BJ (cell line): ENCODE results near the gene FAM20A. TPM values are rescaled to one million over a fixed set of nuclear protein-coding genes. Genes with fewer than 3 reads are reported as not detected.

Source experiments
- CTCF ChIA-PET: fragments of 350-600 bp; formaldehyde crosslinking; extraction: SDS; loops from one replicate; lab custom pipeline; 2021; ENCODE audit warnings: antibody characterized with exemption, inconsistent platforms; lab: Yijun Ruan, JAX
- POLR2A ChIA-PET: fragments of 300-600 bp; sonication (Branson Sonifier 250); formaldehyde crosslinking; extraction: SDS; loops from one replicate; lab custom pipeline; 2021; ENCODE audit warnings: antibody characterized with exemption; lab: Charles Lee
- DNase-seq: peaks from one replicate; pipeline ENCODE4 v3.0.0-alpha.2; 2011; ENCODE audit warnings: low read depth
- H3K27me3 ChIP-seq: 2 replicates; pipeline ENCODE4 v1.6.0; 2011; ENCODE audit warnings: low read length; ENCODE audit not compliant: control insufficient read depth, insufficient read depth
- H3K36me3 ChIP-seq: 2 replicates; pipeline ENCODE4 v1.5.1; 2011; ENCODE audit warnings: low read length; ENCODE audit not compliant: control insufficient read depth, insufficient read depth
- H3K4me3 ChIP-seq: 2 replicates; pipeline ENCODE4 v1.5.1; 2011; ENCODE audit warnings: low read depth, mild to moderate bottlenecking, control low read depth, low read length
- polyA plus RNA-seq: library from polyadenylated mRNA; depleted of rRNA; stranded (reverse); fragments of >200 nt; gene quantifications from 2 replicates; pipeline ENCODE4 v1.2.3, GENCODE V29; 2011
- TF ChIP-seq, protein P1 (sequence below): IDR thresholded peaks from 2 replicates; pipeline ENCODE4 v1.5.1; 2011; ENCODE audit warnings: low read depth, mild to moderate bottlenecking, control low read depth, inconsistent platforms, low read length, moderate library complexity; ENCODE audit not compliant: insufficient read depth

FAM20A gene
- polyA plus RNA-seq, 1 experiment = 24.1 TPM

- Histone ChIP-seq H3K27me3 (no peaks in the 10 kb centered on the region), H3K36me3 (peaks cover 25% of the 10 kb centered on the region), H3K4me3 (no peak overlapping the region)
- TF ChIP-seq, protein P1, sequence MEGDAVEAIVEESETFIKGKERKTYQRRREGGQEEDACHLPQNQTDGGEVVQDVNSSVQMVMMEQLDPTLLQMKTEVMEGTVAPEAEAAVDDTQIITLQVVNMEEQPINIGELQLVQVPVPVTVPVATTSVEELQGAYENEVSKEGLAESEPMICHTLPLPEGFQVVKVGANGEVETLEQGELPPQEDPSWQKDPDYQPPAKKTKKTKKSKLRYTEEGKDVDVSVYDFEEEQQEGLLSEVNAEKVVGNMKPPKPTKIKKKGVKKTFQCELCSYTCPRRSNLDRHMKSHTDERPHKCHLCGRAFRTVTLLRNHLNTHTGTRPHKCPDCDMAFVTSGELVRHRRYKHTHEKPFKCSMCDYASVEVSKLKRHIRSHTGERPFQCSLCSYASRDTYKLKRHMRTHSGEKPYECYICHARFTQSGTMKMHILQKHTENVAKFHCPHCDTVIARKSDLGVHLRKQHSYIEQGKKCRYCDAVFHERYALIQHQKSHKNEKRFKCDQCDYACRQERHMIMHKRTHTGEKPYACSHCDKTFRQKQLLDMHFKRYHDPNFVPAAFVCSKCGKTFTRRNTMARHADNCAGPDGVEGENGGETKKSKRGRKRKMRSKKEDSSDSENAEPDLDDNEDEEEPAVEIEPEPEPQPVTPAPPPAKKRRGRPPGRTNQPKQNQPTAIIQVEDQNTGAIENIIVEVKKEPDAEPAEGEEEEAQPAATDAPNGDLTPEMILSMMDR = peak; percentile 51
- CTCF ChIA-PET = interaction anchor here (1.0 to 1.7 kb wide), 17 partner anchors 11 to 237 kb away, joined by 3 to 18 read pairs (median 5); partner anchors contain the start of gene FAM20A
- POLR2A ChIA-PET = no interaction called here
- peak; percentile 21 for DNase-seq
These were observed 67.1 kb downstream of the FAM20A start for GRCh38 chr17:68533887-68534694.

GRCh38 chr17:68532826-68533225 lies 68.3 kb downstream of the FAM20A start:
- CTCF ChIA-PET = interaction anchor here (0.5 to 3.8 kb wide), 11 partner anchors 9 to 239 kb away, joined by 3 to 13 read pairs (median 5); no protein-coding TSS in a partner anchor
- POLR2A ChIA-PET = no interaction called here
- no peak for DNase-seq
- H3K36me3 ChIP-seq = peaks cover 21% of the 10 kb centered on the region
- no peak overlapping the region for H3K4me3 ChIP-seq
- TF ChIP-seq, protein P1 = no peak
- no peaks in the 10 kb centered on the region for H3K27me3 ChIP-seq

GRCh38 chr17:68531252-68531651 lies 69.9 kb downstream of the FAM20A start:
- TF ChIP-seq, protein P1 = no peak
- peaks cover 12% of the 10 kb centered on the region for H3K36me3 ChIP-seq
- ChIA-PET CTCF (interaction anchor here (3.8 kb wide), 1 partner anchor 83 kb away, joined by 13 read pairs; no protein-coding TSS in a partner anchor), POLR2A (no interaction called here)
- no peaks in the 10 kb centered on the region for H3K27me3 ChIP-seq
- no peak for DNase-seq
- no peak overlapping the region for H3K4me3 ChIP-seq

DNA sequence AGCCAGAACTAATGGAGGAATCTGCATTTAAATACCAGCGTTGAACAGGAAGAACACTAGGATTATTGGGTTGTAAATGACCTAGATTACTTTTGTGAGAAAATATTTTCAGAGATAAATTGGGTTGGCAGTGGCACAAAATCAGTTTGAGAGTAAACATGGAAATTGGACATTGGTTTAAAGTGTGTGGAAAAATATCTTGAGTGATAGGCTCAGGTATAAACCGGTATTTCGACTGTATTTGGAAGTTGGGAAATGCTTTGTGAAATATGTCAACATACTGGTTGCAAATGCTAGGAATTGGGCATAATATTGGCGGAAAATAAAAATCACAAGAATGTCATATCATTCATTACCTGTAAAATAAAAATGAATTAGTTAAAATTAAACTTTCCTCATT lies 73.9 kb downstream of the FAM20A start:
- Histone ChIP-seq H3K27me3 (no peaks in the 10 kb centered on the region), H3K4me3 (no peak overlapping the region), H3K36me3 (peaks cover 8% of the 10 kb centered on the region)
- ChIA-PET CTCF (no interaction called here), POLR2A (no interaction called here)
- no peak for DNase-seq
- TF ChIP-seq, protein P1 = no peak

- H3K4me3 ChIP-seq = no peak overlapping the region
- CTCF ChIA-PET = interaction anchor here (0.8 to 1.8 kb wide), 3 partner anchors 13 to 87 kb away, joined by 4 to 5 read pairs (median 4); partner anchors contain the start of gene PRKAR1A
- H3K27me3 ChIP-seq = no peaks in the 10 kb centered on the region
- no peak for DNase-seq
- peaks cover 8% of the 10 kb centered on the region for H3K36me3 ChIP-seq
- TF ChIP-seq, protein P1 = no peak
- POLR2A ChIA-PET = no interaction called here
These were observed 74.6 kb downstream of the FAM20A start for GRCh38 chr17:68526548-68526947.
